ENCODE data around the gene MIAT.

GRCh38 chr22:26662160-26662559 lies 4.8 kb downstream of the MIAT start:
- TF ChIP-seq CTCF (IDR thresholded peaks at IDR 0.05; ENCODE audit: insufficient read depth, low read length, poor library complexity, severe bottlenecking) (no peak), EZH2phosphoT487 (conservative IDR thresholded peaks at IDR 0.05; ENCODE audit: low read length) (no peak)
